SK-N-SH (cell line): ENCODE measurements around the gene GPR34. TPM values are rescaled to one million over a fixed set of nuclear protein-coding genes. Genes with fewer than 3 reads are reported as not detected.
A peak's percentile ranks its signal among the peaks of the same experiment; 100 is the strongest.

Experiments used
- CTCF ChIA-PET: fragments of 300-600, 350-600 bp; formaldehyde crosslinking; extraction: SDS; loops from one replicate; lab custom pipeline; 2021; lab: Yijun Ruan, JAX
- POLR2A ChIA-PET: fragments of 350-600 bp; sonication (Branson Sonifier 250); formaldehyde crosslinking; extraction: SDS; loops from one replicate; lab custom pipeline; 2020; ENCODE audit warnings: antibody characterized with exemption, inconsistent platforms; lab: Yijun Ruan, JAX
- DNase-seq: peaks from one replicate; pipeline ENCODE4 v3.0.0; 2012
- H2AFZ ChIP-seq: fragments of 200-600 bp; sonication (generic); 2 replicates; pipeline ENCODE4 v1.8.1; 2016; ENCODE audit warnings: antibody characterized with exemption, mild to moderate bottlenecking, low read depth
- H3F3A ChIP-seq: fragments of 200-600 bp; sonication (generic); replicated peaks from 2 replicates; pipeline ENCODE3; 2016; ENCODE audit warnings: antibody characterized with exemption, mild to moderate bottlenecking; ENCODE audit not compliant: insufficient read depth
- H3K27ac ChIP-seq, 2 experiments: fragments of 200-500 bp in 1 of 2; fragments of 200-600 bp in 1 of 2; sonication (Bioruptor generic) in 1 of 2; sonication (generic), shearing (Covaris generic) in 1 of 2; 2 replicates each; pipeline versions ENCODE4 v1.5.1 to v1.6.1; 2014 to 2016; ENCODE audit warnings: low read depth in 2 of 2, inconsistent platforms in 1 of 2, low read length in 1 of 2, mild to moderate bottlenecking in 1 of 2, mixed read lengths in 1 of 2
- H3K27me3 ChIP-seq: fragments of 200-600 bp; sonication (generic), shearing (Covaris generic); 2 replicates; pipeline ENCODE4 v1.6.1; 2016; ENCODE audit warnings: mixed run types; ENCODE audit not compliant: insufficient read depth
- H3K36me3 ChIP-seq, 2 experiments: fragments of 200-500 bp in 1 of 2; fragments of 200-600 bp in 1 of 2; sonication (Bioruptor generic) in 1 of 2; sonication (generic) in 1 of 2; replicated peaks in 1 of 2; 2 replicates each; pipeline versions ENCODE3 to v1.5.1; 2014 to 2016; ENCODE audit warnings: low read length in 1 of 2, mild to moderate bottlenecking in 1 of 2; ENCODE audit not compliant: insufficient read depth in 2 of 2, control insufficient read depth in 1 of 2
- H3K4me1 ChIP-seq, 2 experiments: fragments of 200-500 bp in 1 of 2; fragments of 200-600 bp in 1 of 2; sonication (Bioruptor generic) in 1 of 2; sonication (generic), shearing (Covaris generic) in 1 of 2; 2 replicates each; pipeline versions ENCODE4 v1.5.1 to v1.6.1; 2014 to 2016; ENCODE audit warnings: low read depth in 1 of 2, low read length in 1 of 2, mixed run types in 1 of 2; ENCODE audit not compliant: insufficient read depth in 2 of 2, control insufficient read depth in 1 of 2
- H3K4me2 ChIP-seq: fragments of 200-600 bp; sonication (generic), shearing (Covaris generic); 2 replicates; pipeline ENCODE4 v1.6.1; 2017; ENCODE audit warnings: mixed run types
- H3K4me3 ChIP-seq, 2 experiments: fragments of 200-500 bp in 1 of 2; fragments of 200-600 bp in 1 of 2; sonication (Bioruptor generic) in 1 of 2; sonication (generic), shearing (Covaris generic) in 1 of 2; 2 replicates each; pipeline versions ENCODE4 v1.5.1 to v1.8.1; 2014 to 2016; ENCODE audit warnings: low read depth in 2 of 2, inconsistent platforms in 1 of 2, low read length in 1 of 2, mild to moderate bottlenecking in 1 of 2, mixed read lengths in 1 of 2, moderate library complexity in 1 of 2
- H3K79me2 ChIP-seq: fragments of 200-600 bp; sonication (generic); 2 replicates; pipeline ENCODE4 v1.8.1; 2017; ENCODE audit warnings: mild to moderate bottlenecking; ENCODE audit not compliant: insufficient read depth
- H3K9ac ChIP-seq: fragments of 200-600 bp; sonication (generic); 2 replicates; pipeline ENCODE4 v1.6.1; 2017; ENCODE audit warnings: mixed run types
- H3K9me2 ChIP-seq: fragments of 200-600 bp; sonication (generic); 2 replicates; pipeline ENCODE4 v1.6.1; 2017; ENCODE audit warnings: mixed run types
- H3K9me3 ChIP-seq: fragments of 200-600 bp; sonication (generic); 2 replicates; pipeline ENCODE4 v1.6.1; 2017; ENCODE audit warnings: mixed run types, mild to moderate bottlenecking, moderate library complexity
- H4K20me1 ChIP-seq: fragments of 200-600 bp; sonication (generic); 2 replicates; pipeline ENCODE4 v1.6.1; 2017; ENCODE audit warnings: mild to moderate bottlenecking, mixed run types; ENCODE audit not compliant: insufficient read depth
- CTCF ChIP-seq: fragments of 200-600 bp; sonication (generic); IDR thresholded peaks from 2 replicates; pipeline ENCODE4 v1.6.1; 2017; ENCODE audit warnings: antibody characterized with exemption, mild to moderate bottlenecking, moderate library complexity
- FOXM1 ChIP-seq: IDR thresholded peaks from 2 replicates; pipeline ENCODE4 v1.4.0; 2012; ENCODE audit warnings: low read depth, mild to moderate bottlenecking
- NFIC ChIP-seq: IDR thresholded peaks from 2 replicates; pipeline ENCODE4 v1.4.0; 2012; ENCODE audit warnings: borderline replicate concordance
- PBX3 ChIP-seq: IDR thresholded peaks from 2 replicates; pipeline ENCODE4; 2012
- RAD21 ChIP-seq: IDR thresholded peaks from 2 replicates; pipeline ENCODE4 v1.6.1; 2012; ENCODE audit warnings: mild to moderate bottlenecking, low read length
- RCOR1 ChIP-seq: fragments of 150-350 bp; IDR thresholded peaks from 2 replicates; pipeline ENCODE4 v1.6.1; 2017; ENCODE audit warnings: antibody characterized with exemption, low read length
- SMC3 ChIP-seq: IDR thresholded peaks from 2 replicates; pipeline ENCODE4 v1.6.1; 2012; ENCODE audit warnings: low read depth, low read length, improper control_type of control experiment
- TAF1 ChIP-seq: IDR thresholded peaks from 2 replicates; pipeline ENCODE4 v1.6.1; 2012; ENCODE audit warnings: low read depth, mild to moderate bottlenecking, low read length, moderate library complexity, borderline replicate concordance
- USF1 ChIP-seq: IDR thresholded peaks from 2 replicates; pipeline ENCODE4 v1.4.0; 2012; ENCODE audit warnings: low read depth, borderline replicate concordance
- YY1 ChIP-seq: IDR thresholded peaks from 2 replicates; pipeline ENCODE4 v1.4.0; 2012; ENCODE audit warnings: low read depth, mild to moderate bottlenecking
- whole genome bisulfite sequencing: methylation state at CpG from one replicate; pipeline ENCODE4 v1.1.6; 2017; ENCODE audit warnings: low lambda C conversion rate; 5-methylcytosine and 5-hydroxymethylcytosine counted together
- polyA plus RNA-seq, 3 experiments: library from polyadenylated mRNA; depleted of rRNA; stranded (reverse); fragments of >200 nt; gene quantifications; 2 replicates each; pipeline ENCODE4 v1.2.3, GENCODE V29; 2012

The GPR34 gene
- polyA plus RNA-seq, 1 of the 3 experiments (the other 2 are of a cell fraction) = not detected

- ChIA-PET POLR2A (no interaction called here), CTCF (no interaction called here)
- WGBS = 5% methylated on average over 1 of the region's 1 CpG
Measured at GRCh38 chrX:41734530-41734929, 45.8 kb downstream of the GPR34 start.

GRCh38 chrX:41737065-41737464 is 48.3 kb downstream of the GPR34 start:
- TF ChIP-seq YY1 (no peak), NFIC (no peak), FOXM1 (no peak), RCOR1 (no peak)
- Histone ChIP-seq H3K9ac (no peak overlapping the region), H3K4me1 (no peaks in the 10 kb centered on the region), H2AFZ (no peak overlapping the region), H3K4me3 (no peak overlapping the region), H4K20me1 (no peaks in the 10 kb centered on the region), H3K9me2 (no peaks in the 10 kb centered on the region), H3K9me3 (no peaks in the 10 kb centered on the region), H3K27ac (no peak overlapping the region), H3K36me3 (peaks cover 0 to 4% of the 10 kb centered on the region in 2 experiments), H3K27me3 (no peaks in the 10 kb centered on the region; the same call in 1 of the 2 replicates), H3F3A (no peaks in the 10 kb centered on the region), H3K79me2 (no peaks in the 10 kb centered on the region), H3K4me2 (no peak overlapping the region)
- POLR2A ChIA-PET = no interaction called here
- 55% methylated on average over 7 of the region's 7 CpGs for WGBS
- no peak for DNase-seq
- CTCF ChIA-PET = interaction anchor here (1.6 kb wide), 1 partner anchor 44 kb away, joined by 3 read pairs; no protein-coding TSS in a partner anchor

More at GRCh38 chrX:41734530-41734929, 45.8 kb downstream of the GPR34 start:
- Histone ChIP-seq H3K4me2 (no peak overlapping the region), H3K36me3 (peaks cover 0 to 3% of the 10 kb centered on the region in 2 experiments), H3F3A (no peaks in the 10 kb centered on the region), H3K27ac (no peak overlapping the region), H3K79me2 (no peaks in the 10 kb centered on the region), H2AFZ (no peak overlapping the region), H3K9me2 (no peaks in the 10 kb centered on the region), H3K4me1 (no peaks in the 10 kb centered on the region), H3K9me3 (no peaks in the 10 kb centered on the region), H3K27me3 (no peaks in the 10 kb centered on the region; the same call in 1 of the 2 replicates), H3K9ac (no peak overlapping the region), H3K4me3 (no peak overlapping the region)
- TF ChIP-seq SMC3 (peak; percentile 25; the same call in 1 of the 2 replicates), USF1 (no peak), YY1 (no peak), TAF1 (no peak), PBX3 (no peak), CTCF (peak; percentile 58), RAD21 (peak; percentile 61)
- TF ChIP-seq, all 33 proteins: peak for 3
- peak; percentile 27 for DNase-seq
- no peaks in the 10 kb centered on the region for H4K20me1 ChIP-seq
